ENCODE results near the gene ATP11B.

- TF ChIP-seq POLR2A (IDR thresholded peaks at IDR 0.05), result no peak
- no peak for TF ChIP-seq CTCF (IDR thresholded peaks at IDR 0.05)
These were observed 132.1 kb downstream of the ATP11B start for GRCh38 chr3:182925330-182925943.
